ENCODE results near the gene SOCS4.
"Not testable (repeated sequence)": the region's sequence is repeated elsewhere in the genome, so short reads cannot be mapped to it uniquely, and the experiment has no call there.

DNA sequence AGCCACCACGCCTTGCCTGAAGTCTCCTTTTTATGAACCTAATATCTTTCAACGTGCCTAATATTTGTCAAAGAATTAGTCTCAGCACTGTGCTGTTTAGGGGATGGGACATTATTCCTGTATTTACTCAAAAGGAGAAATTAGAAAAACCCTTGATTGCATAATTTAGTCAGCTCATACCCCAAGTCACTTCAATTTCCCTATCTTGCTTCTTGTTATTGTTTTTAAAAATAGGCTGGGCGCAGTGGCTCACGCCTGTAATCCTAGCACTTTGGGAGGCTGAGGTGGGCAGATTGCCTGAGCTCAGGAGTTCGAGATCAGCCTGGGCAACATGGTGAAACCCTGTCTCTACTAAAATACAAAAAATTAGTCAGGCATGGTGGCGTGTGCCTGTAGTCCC, 52.9 kb downstream of the SOCS4 start:
- TF ChIP-seq, protein P1, sequence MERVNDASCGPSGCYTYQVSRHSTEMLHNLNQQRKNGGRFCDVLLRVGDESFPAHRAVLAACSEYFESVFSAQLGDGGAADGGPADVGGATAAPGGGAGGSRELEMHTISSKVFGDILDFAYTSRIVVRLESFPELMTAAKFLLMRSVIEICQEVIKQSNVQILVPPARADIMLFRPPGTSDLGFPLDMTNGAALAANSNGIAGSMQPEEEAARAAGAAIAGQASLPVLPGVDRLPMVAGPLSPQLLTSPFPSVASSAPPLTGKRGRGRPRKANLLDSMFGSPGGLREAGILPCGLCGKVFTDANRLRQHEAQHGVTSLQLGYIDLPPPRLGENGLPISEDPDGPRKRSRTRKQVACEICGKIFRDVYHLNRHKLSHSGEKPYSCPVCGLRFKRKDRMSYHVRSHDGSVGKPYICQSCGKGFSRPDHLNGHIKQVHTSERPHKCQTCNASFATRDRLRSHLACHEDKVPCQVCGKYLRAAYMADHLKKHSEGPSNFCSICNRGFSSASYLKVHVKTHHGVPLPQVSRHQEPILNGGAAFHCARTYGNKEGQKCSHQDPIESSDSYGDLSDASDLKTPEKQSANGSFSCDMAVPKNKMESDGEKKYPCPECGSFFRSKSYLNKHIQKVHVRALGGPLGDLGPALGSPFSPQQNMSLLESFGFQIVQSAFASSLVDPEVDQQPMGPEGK (CRISPR knock-in tag; IDR thresholded peaks at IDR 0.05) = not testable (repeated sequence)
- TF ChIP-seq, protein P2, sequence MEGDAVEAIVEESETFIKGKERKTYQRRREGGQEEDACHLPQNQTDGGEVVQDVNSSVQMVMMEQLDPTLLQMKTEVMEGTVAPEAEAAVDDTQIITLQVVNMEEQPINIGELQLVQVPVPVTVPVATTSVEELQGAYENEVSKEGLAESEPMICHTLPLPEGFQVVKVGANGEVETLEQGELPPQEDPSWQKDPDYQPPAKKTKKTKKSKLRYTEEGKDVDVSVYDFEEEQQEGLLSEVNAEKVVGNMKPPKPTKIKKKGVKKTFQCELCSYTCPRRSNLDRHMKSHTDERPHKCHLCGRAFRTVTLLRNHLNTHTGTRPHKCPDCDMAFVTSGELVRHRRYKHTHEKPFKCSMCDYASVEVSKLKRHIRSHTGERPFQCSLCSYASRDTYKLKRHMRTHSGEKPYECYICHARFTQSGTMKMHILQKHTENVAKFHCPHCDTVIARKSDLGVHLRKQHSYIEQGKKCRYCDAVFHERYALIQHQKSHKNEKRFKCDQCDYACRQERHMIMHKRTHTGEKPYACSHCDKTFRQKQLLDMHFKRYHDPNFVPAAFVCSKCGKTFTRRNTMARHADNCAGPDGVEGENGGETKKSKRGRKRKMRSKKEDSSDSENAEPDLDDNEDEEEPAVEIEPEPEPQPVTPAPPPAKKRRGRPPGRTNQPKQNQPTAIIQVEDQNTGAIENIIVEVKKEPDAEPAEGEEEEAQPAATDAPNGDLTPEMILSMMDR (CRISPR knock-in tag; IDR thresholded peaks at IDR 0.05) = not testable (repeated sequence)
- not testable (repeated sequence) for TF ChIP-seq ZFP36 (IDR thresholded peaks at IDR 0.05; ENCODE audit: borderline replicate concordance, low read depth, low read length, partially characterized antibody); HOXD1 (CRISPR knock-in tag; IDR thresholded peaks at IDR 0.05); BRCA1 (CRISPR knock-in tag; IDR thresholded peaks at IDR 0.05); ZNF589 (CRISPR knock-in tag; conservative IDR thresholded peaks at IDR 0.05); FOSL1 (CRISPR knock-in tag; IDR thresholded peaks at IDR 0.05; ENCODE audit: borderline replicate concordance); PHF21A (CRISPR knock-in tag; IDR thresholded peaks at IDR 0.05); ZNF138 (CRISPR knock-in tag; IDR thresholded peaks at IDR 0.05; ENCODE audit: low read depth)
- TF ChIP-seq, protein P3, sequence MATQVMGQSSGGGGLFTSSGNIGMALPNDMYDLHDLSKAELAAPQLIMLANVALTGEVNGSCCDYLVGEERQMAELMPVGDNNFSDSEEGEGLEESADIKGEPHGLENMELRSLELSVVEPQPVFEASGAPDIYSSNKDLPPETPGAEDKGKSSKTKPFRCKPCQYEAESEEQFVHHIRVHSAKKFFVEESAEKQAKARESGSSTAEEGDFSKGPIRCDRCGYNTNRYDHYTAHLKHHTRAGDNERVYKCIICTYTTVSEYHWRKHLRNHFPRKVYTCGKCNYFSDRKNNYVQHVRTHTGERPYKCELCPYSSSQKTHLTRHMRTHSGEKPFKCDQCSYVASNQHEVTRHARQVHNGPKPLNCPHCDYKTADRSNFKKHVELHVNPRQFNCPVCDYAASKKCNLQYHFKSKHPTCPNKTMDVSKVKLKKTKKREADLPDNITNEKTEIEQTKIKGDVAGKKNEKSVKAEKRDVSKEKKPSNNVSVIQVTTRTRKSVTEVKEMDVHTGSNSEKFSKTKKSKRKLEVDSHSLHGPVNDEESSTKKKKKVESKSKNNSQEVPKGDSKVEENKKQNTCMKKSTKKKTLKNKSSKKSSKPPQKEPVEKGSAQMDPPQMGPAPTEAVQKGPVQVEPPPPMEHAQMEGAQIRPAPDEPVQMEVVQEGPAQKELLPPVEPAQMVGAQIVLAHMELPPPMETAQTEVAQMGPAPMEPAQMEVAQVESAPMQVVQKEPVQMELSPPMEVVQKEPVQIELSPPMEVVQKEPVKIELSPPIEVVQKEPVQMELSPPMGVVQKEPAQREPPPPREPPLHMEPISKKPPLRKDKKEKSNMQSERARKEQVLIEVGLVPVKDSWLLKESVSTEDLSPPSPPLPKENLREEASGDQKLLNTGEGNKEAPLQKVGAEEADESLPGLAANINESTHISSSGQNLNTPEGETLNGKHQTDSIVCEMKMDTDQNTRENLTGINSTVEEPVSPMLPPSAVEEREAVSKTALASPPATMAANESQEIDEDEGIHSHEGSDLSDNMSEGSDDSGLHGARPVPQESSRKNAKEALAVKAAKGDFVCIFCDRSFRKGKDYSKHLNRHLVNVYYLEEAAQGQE (IDR thresholded peaks at IDR 0.05; ENCODE audit: borderline replicate concordance in 1 of 2, low read depth in 1 of 2, low read length in 2 of 2) = not testable (repeated sequence)
